ENCODE results near the gene C12orf50. TPM values are rescaled to one million over a fixed set of nuclear protein-coding genes. Genes with fewer than 3 reads are reported as not detected.

Gene C12orf50
- total and polyA plus RNA-seq, 2 of the 13 experiments (the other 11 are each of a cell fraction or from before 2014, with no cell fraction given), result not detected

DNA sequence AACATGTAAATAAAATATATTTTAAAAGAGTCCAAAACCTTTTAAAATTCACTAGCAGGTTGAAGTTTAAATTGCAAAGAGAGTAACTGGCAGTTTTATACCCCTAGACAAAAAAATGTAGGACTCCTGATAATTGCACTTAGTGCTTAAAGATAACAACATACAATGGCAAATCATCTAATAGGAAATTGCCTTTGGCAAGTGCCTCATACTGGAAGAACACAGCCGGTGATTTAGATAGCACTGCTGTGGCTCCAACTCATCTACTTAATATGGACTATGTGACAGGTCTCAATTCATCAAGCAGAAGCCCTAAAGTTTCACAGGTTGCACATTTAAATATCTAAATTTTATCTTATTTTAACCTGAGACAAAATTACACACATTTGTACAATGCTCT, 13.4 kb downstream of the C12orf50 start:
- POLR2A ChIA-PET, result no interaction called here
- FAIRE-seq (no peak), ATAC-seq (no peak), DNase-seq (ENCODE audit: low spot score) (no peak)
- Histone ChIP-seq H3K27ac (ENCODE audit: extremely low read length, insufficient read depth, low read length) (no peak overlapping the region), H3K79me2 (ENCODE audit: insufficient read depth, low read length) (no peaks in the 10 kb centered on the region), H3K4me2 (ENCODE audit: low read depth, low read length) (no peak overlapping the region), H2AFZ (ENCODE audit: low read length) (no peak overlapping the region), H3K9ac (ENCODE audit: insufficient read depth, low read depth, low read length) (no peak overlapping the region), H3K4me3 (replicated peaks in 1 of 3; ENCODE audit: insufficient read depth in 1 of 3, low read depth in 2 of 3, low read length in 3 of 3) (no peak overlapping the region), H3K9me3 (ENCODE audit: low read length) (peaks cover 27% of the 10 kb centered on the region), H3K4me1 (ENCODE audit: insufficient read depth, low read length) (no peaks in the 10 kb centered on the region), H3K27me3 (ENCODE audit: control insufficient read depth in 1 of 2, insufficient read depth in 2 of 2, low read length in 2 of 2) (no peaks in the 10 kb centered on the region), H4K20me1 (ENCODE audit: insufficient read depth, low read length) (no peaks in the 10 kb centered on the region), H3K36me3 (replicated peaks in 1 of 2; ENCODE audit: control insufficient read depth in 1 of 2, insufficient read depth in 2 of 2, low read length in 2 of 2) (no peaks in the 10 kb centered on the region)
- no TSS peak for BruUV-seq (replicated peaks)
- intact Hi-C loops (cut with micrococcal nuclease; ENCODE audit: unreplicated experiment) (no loop called here), in situ Hi-C loops (cut with HindIII; ENCODE audit: extremely low pct_ligation_motif_present, low pct_unique_long_range_greater_than_20kb) (no loop called here)
- WGBS (ENCODE audit: low lambda C conversion rate), result 0% methylated on average over 1 of the region's 1 CpG
- TF ChIP-seq, protein P1, sequence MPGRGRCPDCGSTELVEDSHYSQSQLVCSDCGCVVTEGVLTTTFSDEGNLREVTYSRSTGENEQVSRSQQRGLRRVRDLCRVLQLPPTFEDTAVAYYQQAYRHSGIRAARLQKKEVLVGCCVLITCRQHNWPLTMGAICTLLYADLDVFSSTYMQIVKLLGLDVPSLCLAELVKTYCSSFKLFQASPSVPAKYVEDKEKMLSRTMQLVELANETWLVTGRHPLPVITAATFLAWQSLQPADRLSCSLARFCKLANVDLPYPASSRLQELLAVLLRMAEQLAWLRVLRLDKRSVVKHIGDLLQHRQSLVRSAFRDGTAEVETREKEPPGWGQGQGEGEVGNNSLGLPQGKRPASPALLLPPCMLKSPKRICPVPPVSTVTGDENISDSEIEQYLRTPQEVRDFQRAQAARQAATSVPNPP (CRISPR knock-in tag; IDR thresholded peaks at IDR 0.05), result no peak
- TF ChIP-seq ZNF570 (CRISPR knock-in tag; IDR thresholded peaks at IDR 0.05; ENCODE audit: borderline replicate concordance), result no peak
- no peak for TF ChIP-seq RXRB (CRISPR knock-in tag; IDR thresholded peaks at IDR 0.05; ENCODE audit: borderline replicate concordance)
- no peak for TF ChIP-seq YEATS4 (CRISPR knock-in tag; IDR thresholded peaks at IDR 0.05; ENCODE audit: borderline replicate concordance)
- no peak for TF ChIP-seq ZNF563 (CRISPR knock-in tag; IDR thresholded peaks at IDR 0.05)
- TF ChIP-seq RBAK (CRISPR knock-in tag; IDR thresholded peaks at IDR 0.05), result no peak
- TF ChIP-seq ZNF253 (CRISPR knock-in tag; IDR thresholded peaks at IDR 0.05; ENCODE audit: borderline replicate concordance), result no peak
- CTCF ChIA-PET (ENCODE audit: low intra/inter-chr PET ratio, low total read pairs), result no interaction called here

DNA sequence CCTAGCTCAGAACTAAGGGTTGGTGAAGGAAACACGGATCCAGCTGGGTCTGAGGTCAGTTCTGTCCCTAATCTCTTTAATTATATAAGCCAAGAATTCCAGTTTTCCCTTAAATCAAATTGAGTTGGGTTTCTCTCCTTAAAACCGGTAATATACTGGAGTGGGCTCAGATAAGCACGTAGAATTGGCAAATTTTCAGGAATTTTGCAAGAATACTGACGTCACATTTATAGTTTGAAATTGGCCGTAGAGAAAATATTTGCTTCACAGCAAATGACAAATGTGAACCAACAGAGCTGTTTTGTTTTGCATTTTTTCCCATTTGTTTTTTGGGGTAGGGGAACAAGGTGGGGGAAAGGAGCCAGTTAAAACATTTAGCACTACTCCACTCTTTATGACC, 17.4 kb downstream of the C12orf50 start:
- Histone ChIP-seq H2AFZ (ENCODE audit: low read length) (no peak overlapping the region), H3K4me1 (ENCODE audit: insufficient read depth, low read length) (no peaks in the 10 kb centered on the region), H3K27me3 (ENCODE audit: control insufficient read depth in 1 of 2, insufficient read depth in 2 of 2, low read length in 2 of 2) (no peaks in the 10 kb centered on the region), H3K27ac (ENCODE audit: extremely low read length, insufficient read depth, low read length) (no peak overlapping the region), H3K9me3 (ENCODE audit: low read length) (no peaks in the 10 kb centered on the region), H3K4me3 (replicated peaks in 1 of 3; ENCODE audit: insufficient read depth in 1 of 3, low read depth in 2 of 3, low read length in 3 of 3) (no peak overlapping the region), H3K4me2 (ENCODE audit: low read depth, low read length) (no peak overlapping the region), H3K79me2 (ENCODE audit: insufficient read depth, low read length) (no peaks in the 10 kb centered on the region), H3K9ac (ENCODE audit: insufficient read depth, low read depth, low read length) (no peak overlapping the region), H3K36me3 (replicated peaks in 1 of 2; ENCODE audit: control insufficient read depth in 1 of 2, insufficient read depth in 2 of 2, low read length in 2 of 2) (no peaks in the 10 kb centered on the region), H4K20me1 (ENCODE audit: insufficient read depth, low read length) (no peaks in the 10 kb centered on the region)
- DNase-seq (ENCODE audit: low spot score) (no peak), ATAC-seq (no peak), FAIRE-seq (no peak)
- intact Hi-C loops (cut with micrococcal nuclease; ENCODE audit: unreplicated experiment), result no loop called here
- in situ Hi-C loops (cut with HindIII; ENCODE audit: extremely low pct_ligation_motif_present, low pct_unique_long_range_greater_than_20kb), result no loop called here
- no TSS peak for BruUV-seq (replicated peaks)
- CTCF ChIA-PET (ENCODE audit: low intra/inter-chr PET ratio, low total read pairs), result no interaction called here
- TF ChIP-seq SMAD9 (CRISPR knock-in tag; IDR thresholded peaks at IDR 0.05) (no peak), ATF7 (IDR thresholded peaks at IDR 0.05) (peak; percentile 62), ATF7 (CRISPR knock-in tag; IDR thresholded peaks at IDR 0.05) (no peak), CC2D1A (CRISPR knock-in tag; IDR thresholded peaks at IDR 0.05) (no peak), ZSCAN9 (CRISPR knock-in tag; IDR thresholded peaks at IDR 0.05; ENCODE audit: borderline replicate concordance) (no peak), CREB1 (IDR thresholded peaks at IDR 0.05) (peak; percentile 86), CREB1 (CRISPR knock-in tag; IDR thresholded peaks at IDR 0.05) (no peak)
- TF ChIP-seq, protein P2, sequence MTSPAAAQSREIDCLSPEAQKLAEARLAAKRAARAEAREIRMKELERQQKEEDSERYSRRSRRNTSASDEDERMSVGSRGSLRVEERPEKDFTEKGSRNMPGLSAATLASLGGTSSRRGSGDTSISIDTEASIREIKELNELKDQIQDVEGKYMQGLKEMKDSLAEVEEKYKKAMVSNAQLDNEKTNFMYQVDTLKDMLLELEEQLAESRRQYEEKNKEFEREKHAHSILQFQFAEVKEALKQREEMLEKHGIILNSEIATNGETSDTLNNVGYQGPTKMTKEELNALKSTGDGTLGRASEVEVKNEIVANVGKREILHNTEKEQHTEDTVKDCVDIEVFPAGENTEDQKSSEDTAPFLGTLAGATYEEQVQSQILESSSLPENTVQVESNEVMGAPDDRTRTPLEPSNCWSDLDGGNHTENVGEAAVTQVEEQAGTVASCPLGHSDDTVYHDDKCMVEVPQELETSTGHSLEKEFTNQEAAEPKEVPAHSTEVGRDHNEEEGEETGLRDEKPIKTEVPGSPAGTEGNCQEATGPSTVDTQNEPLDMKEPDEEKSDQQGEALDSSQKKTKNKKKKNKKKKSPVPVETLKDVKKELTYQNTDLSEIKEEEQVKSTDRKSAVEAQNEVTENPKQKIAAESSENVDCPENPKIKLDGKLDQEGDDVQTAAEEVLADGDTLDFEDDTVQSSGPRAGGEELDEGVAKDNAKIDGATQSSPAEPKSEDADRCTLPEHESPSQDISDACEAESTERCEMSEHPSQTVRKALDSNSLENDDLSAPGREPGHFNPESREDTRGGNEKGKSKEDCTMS (CRISPR knock-in tag; conservative IDR thresholded peaks at IDR 0.05), result no peak
- TF ChIP-seq, protein P3, sequence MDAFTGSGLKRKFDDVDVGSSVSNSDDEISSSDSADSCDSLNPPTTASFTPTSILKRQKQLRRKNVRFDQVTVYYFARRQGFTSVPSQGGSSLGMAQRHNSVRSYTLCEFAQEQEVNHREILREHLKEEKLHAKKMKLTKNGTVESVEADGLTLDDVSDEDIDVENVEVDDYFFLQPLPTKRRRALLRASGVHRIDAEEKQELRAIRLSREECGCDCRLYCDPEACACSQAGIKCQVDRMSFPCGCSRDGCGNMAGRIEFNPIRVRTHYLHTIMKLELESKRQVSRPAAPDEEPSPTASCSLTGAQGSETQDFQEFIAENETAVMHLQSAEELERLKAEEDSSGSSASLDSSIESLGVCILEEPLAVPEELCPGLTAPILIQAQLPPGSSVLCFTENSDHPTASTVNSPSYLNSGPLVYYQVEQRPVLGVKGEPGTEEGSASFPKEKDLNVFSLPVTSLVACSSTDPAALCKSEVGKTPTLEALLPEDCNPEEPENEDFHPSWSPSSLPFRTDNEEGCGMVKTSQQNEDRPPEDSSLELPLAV (CRISPR knock-in tag; conservative IDR thresholded peaks at IDR 0.05; ENCODE audit: low read depth), result no peak
- POLR2A ChIA-PET, result no interaction called here
- WGBS (ENCODE audit: low lambda C conversion rate), result 18% methylated on average over 5 of the region's 5 CpGs
